GM12878 (cell line): Measurements from ENCODE around the gene SRSF2.

Source experiments
- CEBPB ChIP-seq, 2 experiments: fragments of 150-350 bp in 1 of 2; IDR thresholded peaks; 2 replicates each; pipeline ENCODE4 v1.6.1; 2012 to 2014; ENCODE audit warnings: low read depth in 2 of 2, low read length in 2 of 2, borderline replicate concordance in 1 of 2, inconsistent platforms in 1 of 2
- EZH2 ChIP-seq: IDR thresholded peaks from 2 replicates; pipeline ENCODE4 v1.6.1; 2012; ENCODE audit warnings: low read depth, mild to moderate bottlenecking, control low read depth, inconsistent platforms, low read length, borderline replicate concordance; ENCODE audit not compliant: control insufficient read depth
- FOS ChIP-seq: IDR thresholded peaks from 3 replicates; pipeline ENCODE4 v1.6.1; 2011; ENCODE audit warnings: borderline replicate concordance; ENCODE audit not compliant: insufficient read length; ENCODE audit errors: extremely low read depth
- FOXK2 ChIP-seq: fragments of 450-650 bp; IDR thresholded peaks from 2 replicates; pipeline ENCODE4 v1.6.1; 2017; ENCODE audit warnings: mild to moderate bottlenecking, moderate library complexity
- GABPA ChIP-seq: IDR thresholded peaks from 2 replicates; pipeline ENCODE4 v1.6.1; 2014; ENCODE audit warnings: antibody characterized with exemption, low read depth, mild to moderate bottlenecking, inconsistent platforms
- MYB ChIP-seq: fragments of 150-350 bp; IDR thresholded peaks from 2 replicates; pipeline ENCODE4 v1.6.1; 2014; ENCODE audit warnings: mild to moderate bottlenecking, low read depth, low read length, borderline replicate concordance
- NR2C1 ChIP-seq: fragments of 450-650 bp; IDR thresholded peaks from 2 replicates; pipeline ENCODE4 v1.6.1; 2017; ENCODE audit warnings: antibody characterized with exemption, mild to moderate bottlenecking, moderate library complexity
- POLR2A ChIP-seq: IDR thresholded peaks from 2 replicates; pipeline ENCODE4 v1.6.1; 2011; ENCODE audit warnings: low read depth, mild to moderate bottlenecking, low read length
- SUZ12 ChIP-seq: fragments of 200-600 bp; sonication (generic); IDR thresholded peaks from one replicate; pipeline ENCODE4 v1.6.1; 2018; ENCODE audit warnings: antibody characterized with exemption, mild to moderate bottlenecking; ENCODE audit not compliant: unreplicated experiment
- TF ChIP-seq, protein P1 (sequence below), 3 experiments: IDR thresholded peaks in 2 of 3; conservative IDR thresholded peaks in 1 of 3; 2 replicates each; pipeline ENCODE4 v1.5.1; 2011; ENCODE audit warnings: low read depth in 3 of 3, low read length in 3 of 3, mild to moderate bottlenecking in 3 of 3, control low read depth in 2 of 3, moderate library complexity in 2 of 3, inconsistent platforms in 1 of 3, mixed read lengths in 1 of 3; ENCODE audit not compliant: control insufficient read depth in 2 of 3, insufficient read depth in 1 of 3; ENCODE audit errors: extremely low read depth in 1 of 3
- TF ChIP-seq, protein P2 (sequence below): IDR thresholded peaks from 2 replicates; pipeline ENCODE4 v1.6.1; 2011; ENCODE audit warnings: low read depth, mild to moderate bottlenecking, low read length, moderate library complexity, borderline replicate concordance; ENCODE audit errors: extremely low read depth
- TF ChIP-seq, protein P3 (sequence below): IDR thresholded peaks from 2 replicates; pipeline ENCODE4 v1.6.1; 2012; ENCODE audit warnings: low read depth, low read length, improper control_type of control experiment
- TF ChIP-seq, protein P4 (sequence below): IDR thresholded peaks from 2 replicates; pipeline ENCODE4 v1.6.1; 2011; ENCODE audit warnings: low read depth, low read length, improper control_type of control experiment, borderline replicate concordance

DNA sequence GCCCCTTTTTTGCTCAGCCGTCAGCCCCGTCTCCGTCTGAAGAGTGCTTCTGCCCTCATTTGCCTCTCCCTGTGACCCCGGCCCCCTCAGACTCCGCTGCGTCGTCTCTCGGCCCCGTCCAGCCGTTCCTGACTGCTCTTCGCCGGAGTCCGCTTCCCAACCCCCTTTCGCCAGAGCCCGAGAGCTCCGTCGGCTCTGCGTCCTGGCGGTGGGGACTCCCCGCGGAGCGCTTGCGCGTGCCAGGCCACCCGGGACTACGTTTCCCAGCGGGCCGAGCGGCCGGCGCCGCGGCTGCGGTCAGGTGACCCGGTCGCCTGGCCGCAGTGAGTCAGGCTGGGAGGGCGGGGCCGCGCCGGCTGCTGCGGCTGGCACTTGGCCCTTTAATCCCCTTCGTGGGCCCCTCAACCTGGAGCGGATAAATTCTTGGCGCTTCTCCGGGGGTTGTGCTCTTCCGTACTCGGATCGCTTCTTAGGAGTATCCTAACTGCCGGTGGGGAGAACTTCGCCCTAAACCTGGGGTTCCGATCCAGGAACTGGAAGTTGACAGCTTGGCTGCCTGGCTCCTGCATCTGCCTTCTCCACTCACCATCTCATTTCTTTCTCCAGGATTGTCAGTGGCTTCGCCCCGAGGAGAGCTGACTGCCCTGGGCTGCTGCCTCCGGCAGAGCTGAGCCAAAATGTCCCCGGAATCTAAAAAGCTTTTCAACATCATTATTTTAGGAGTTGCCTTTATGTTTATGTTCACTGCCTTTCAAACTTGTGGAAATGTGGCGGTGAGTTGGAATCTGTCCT, 741 bp upstream of the SRSF2 start, which contains the start of gene MFSD11:
- TF ChIP-seq, protein P1, sequence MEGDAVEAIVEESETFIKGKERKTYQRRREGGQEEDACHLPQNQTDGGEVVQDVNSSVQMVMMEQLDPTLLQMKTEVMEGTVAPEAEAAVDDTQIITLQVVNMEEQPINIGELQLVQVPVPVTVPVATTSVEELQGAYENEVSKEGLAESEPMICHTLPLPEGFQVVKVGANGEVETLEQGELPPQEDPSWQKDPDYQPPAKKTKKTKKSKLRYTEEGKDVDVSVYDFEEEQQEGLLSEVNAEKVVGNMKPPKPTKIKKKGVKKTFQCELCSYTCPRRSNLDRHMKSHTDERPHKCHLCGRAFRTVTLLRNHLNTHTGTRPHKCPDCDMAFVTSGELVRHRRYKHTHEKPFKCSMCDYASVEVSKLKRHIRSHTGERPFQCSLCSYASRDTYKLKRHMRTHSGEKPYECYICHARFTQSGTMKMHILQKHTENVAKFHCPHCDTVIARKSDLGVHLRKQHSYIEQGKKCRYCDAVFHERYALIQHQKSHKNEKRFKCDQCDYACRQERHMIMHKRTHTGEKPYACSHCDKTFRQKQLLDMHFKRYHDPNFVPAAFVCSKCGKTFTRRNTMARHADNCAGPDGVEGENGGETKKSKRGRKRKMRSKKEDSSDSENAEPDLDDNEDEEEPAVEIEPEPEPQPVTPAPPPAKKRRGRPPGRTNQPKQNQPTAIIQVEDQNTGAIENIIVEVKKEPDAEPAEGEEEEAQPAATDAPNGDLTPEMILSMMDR (IDR thresholded peaks at IDR 0.05 in 2 of 3, conservative IDR thresholded peaks at IDR 0.05 in 1 of 3; ENCODE audit: control insufficient read depth in 2 of 3, extremely low read depth in 1 of 3, insufficient read depth in 1 of 3, low read depth in 3 of 3, low read length in 3 of 3): no peak
- TF ChIP-seq NR2C1 (peak; percentile 77), POLR2A (no peak), EZH2 (no peak), SUZ12 (no peak), FOXK2 (no peak), GABPA (no peak), MYB (no peak), CEBPB (IDR thresholded peaks at IDR 0.05; ENCODE audit: borderline replicate concordance in 1 of 2, low read depth in 2 of 2, low read length in 2 of 2) (no peak), FOS (no peak)
- TF ChIP-seq, protein P2, sequence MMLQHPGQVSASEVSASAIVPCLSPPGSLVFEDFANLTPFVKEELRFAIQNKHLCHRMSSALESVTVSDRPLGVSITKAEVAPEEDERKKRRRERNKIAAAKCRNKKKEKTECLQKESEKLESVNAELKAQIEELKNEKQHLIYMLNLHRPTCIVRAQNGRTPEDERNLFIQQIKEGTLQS: peak; percentile 84; the same call in 1 of the 2 replicates
- TF ChIP-seq, protein P3, sequence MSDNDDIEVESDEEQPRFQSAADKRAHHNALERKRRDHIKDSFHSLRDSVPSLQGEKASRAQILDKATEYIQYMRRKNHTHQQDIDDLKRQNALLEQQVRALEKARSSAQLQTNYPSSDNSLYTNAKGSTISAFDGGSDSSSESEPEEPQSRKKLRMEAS: no peak
- TF ChIP-seq, protein P4, sequence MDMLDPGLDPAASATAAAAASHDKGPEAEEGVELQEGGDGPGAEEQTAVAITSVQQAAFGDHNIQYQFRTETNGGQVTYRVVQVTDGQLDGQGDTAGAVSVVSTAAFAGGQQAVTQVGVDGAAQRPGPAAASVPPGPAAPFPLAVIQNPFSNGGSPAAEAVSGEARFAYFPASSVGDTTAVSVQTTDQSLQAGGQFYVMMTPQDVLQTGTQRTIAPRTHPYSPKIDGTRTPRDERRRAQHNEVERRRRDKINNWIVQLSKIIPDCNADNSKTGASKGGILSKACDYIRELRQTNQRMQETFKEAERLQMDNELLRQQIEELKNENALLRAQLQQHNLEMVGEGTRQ: peak; percentile 76
